KOPT-K1 (cell line): Measurements from ENCODE around the gene SLC26A11.

Source experiments
- H3K27ac ChIP-seq: fragments of 200-600 bp; sonication (generic); 2 replicates; pipeline ENCODE4 v1.5.1; 2016; ENCODE audit warnings: antibody characterized with exemption, mild to moderate bottlenecking, low read depth, low read length; ENCODE audit not compliant: poor library complexity, severe bottlenecking
- H3K36me3 ChIP-seq: fragments of 200-600 bp; sonication (generic); 2 replicates; pipeline ENCODE4 v1.5.1; 2017; ENCODE audit warnings: antibody characterized with exemption, mild to moderate bottlenecking, low read length, moderate library complexity; ENCODE audit not compliant: insufficient read depth
- H3K9me3 ChIP-seq: fragments of 200-600 bp; sonication (generic); 2 replicates; pipeline ENCODE4 v1.5.1; 2017; ENCODE audit warnings: antibody characterized with exemption, low read length, mild to moderate bottlenecking; ENCODE audit not compliant: insufficient read depth, poor library complexity, severe bottlenecking

SLC26A11 gene

DNA sequence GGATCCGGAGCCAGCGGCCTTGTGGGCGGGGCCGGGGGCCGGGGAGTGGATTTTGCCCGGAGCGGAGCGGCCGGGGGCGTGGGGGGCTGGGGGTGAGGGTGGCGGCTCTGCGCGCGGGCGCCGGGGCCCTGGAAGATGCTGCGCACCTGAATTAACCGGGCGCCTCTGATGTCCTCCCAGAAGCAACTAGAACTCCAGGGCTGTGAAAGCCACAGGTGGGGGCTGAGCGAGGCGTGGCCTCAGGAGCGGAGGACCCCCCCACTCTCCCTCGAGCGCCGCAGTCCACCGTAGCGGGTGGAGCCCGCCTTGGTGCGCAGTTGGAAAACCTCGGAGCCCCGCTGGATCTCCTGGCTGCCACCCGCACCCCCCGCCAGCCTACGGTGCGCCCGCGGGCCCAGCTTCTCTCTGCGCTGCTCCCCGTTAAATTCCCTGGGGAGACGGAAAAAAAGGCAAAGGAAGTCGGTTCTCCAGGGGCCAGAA lies 549 bp downstream of the SLC26A11 start:
- Histone ChIP-seq H3K36me3 (no peaks in the 10 kb centered on the region), H3K9me3 (no peaks in the 10 kb centered on the region), H3K27ac (no peak overlapping the region)

DNA sequence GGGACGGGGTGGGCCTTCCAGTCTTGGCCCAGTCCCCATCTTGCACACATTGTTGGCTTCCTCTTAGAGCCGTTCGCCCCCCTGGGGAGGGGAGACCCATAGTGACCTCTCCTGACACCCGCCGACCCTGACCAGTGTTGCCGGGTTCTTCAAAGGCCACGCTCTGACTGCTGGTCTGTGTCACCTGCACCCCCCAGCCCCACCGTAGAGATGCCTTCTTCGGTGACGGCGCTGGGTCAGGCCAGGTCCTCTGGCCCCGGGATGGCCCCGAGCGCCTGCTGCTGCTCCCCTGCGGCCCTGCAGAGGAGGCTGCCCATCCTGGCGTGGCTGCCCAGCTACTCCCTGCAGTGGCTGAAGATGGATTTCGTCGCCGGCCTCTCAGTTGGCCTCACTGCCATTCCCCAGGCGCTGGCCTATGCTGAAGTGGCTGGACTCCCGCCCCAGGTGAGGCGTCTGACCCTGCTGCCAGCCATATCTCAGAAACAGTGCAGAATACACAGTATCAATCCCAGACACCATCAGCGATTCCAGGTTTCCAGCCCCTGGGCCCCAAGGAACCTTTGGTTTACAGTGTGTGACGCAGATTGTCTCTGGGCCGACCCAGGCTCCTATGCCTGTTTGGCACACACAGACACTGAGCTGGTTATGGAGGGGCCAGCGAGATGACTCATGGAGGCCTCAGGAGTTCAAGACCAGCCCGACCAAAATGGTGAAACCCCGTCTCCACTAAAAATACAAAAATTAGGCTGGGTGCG lies 1.3 kb downstream of the SLC26A11 start:
- H3K9me3 ChIP-seq, result no peaks in the 10 kb centered on the region
- H3K27ac ChIP-seq, result no peak overlapping the region
- H3K36me3 ChIP-seq, result no peaks in the 10 kb centered on the region

DNA sequence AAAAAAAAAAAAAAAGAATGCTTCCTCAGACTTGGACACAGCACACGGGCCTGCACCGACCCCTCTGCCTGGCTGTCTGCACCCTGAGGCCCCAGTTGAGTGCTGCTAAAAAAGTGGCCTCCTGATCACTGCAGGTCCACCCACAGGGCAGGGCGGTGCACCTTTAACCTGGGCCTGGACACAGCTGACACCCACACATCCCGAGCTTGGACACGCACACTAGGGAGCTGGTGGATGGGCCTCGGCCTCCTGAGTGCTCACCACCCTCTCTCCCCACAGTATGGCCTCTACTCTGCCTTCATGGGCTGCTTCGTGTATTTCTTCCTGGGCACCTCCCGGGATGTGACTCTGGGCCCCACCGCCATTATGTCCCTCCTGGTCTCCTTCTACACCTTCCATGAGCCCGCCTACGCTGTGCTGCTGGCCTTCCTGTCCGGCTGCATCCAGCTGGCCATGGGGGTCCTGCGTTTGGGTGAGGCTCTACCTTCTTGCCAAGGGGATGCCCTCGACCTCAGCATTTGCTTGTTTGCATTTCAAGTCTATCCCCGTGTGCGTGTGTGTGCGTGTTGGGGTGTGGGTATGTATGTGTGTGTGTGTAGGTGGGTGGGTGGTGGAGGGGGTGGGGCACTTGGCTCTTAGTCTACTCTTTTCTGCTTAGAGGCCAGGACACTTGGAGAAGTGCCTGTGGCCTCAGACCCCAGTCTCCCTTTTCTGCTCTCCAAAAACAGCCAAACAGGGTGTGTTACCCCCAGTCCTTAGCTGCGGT lies 2.3 kb downstream of the SLC26A11 start:
- Histone ChIP-seq H3K36me3 (no peaks in the 10 kb centered on the region), H3K9me3 (no peaks in the 10 kb centered on the region), H3K27ac (no peak overlapping the region)

DNA sequence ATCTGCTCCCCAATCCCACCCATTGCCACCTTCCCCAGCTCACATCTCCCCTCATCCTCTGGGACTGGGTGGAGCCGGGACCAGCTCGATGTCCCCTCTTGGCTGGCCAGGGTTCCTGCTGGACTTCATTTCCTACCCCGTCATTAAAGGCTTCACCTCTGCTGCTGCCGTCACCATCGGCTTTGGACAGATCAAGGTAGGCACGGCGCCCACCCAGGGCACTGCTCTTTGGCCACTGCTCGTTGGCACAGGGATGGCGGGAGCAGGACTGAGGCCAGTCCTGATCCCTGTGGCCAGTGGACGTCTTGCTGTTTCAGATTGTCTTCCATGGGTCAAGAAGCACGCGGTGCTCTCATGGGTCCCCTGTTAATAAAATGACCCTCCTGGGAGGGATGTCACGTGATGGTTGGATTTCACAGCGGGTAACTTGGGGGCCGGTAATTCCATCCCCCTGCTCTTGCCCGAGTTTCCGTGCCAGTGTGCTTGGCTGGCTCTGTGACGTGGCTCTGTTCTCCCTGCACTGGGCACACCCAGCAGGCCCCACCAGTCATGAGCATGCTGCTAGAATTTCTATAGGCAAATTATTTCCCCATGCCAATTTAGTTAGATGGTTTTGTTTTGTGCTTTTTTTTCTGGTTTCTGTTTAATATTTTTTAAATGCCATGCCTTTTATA lies 3.1 kb downstream of the SLC26A11 start:
- Histone ChIP-seq H3K27ac (no peak overlapping the region), H3K36me3 (no peaks in the 10 kb centered on the region), H3K9me3 (no peaks in the 10 kb centered on the region)

DNA sequence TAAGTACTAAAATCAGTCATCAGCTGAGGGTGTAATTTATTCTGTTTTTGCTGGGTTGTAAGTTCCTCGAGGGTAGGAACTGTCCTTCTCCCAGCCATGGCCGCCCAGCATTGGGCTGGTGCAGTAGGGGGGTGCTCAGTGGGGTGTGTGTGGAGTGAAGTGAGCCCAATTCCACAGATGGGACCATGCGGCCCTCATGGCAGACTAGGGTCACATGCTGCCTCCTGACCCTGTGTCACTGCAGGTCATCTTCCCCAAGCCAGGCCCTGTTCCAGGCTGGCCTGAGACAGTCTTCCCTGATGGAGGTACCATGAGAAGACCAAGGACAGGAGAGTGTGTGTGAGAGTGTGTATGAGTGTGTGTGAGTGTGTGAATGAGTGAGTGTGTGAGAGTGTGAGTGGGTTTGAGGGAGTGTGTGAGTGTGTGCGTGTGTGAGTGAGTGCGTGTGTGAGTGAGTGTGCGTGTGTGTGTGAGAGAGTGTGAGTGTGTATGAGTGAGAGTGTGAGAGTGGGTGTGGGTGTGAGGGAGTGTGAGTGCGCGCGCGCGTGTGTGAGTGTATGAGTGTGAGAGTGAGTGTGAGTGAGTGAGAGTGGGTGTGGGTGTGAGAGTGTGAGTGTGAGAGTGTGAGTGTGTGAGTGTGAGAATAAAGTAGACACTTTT lies 3.7 kb downstream of the SLC26A11 start:
- H3K27ac ChIP-seq, result no peak overlapping the region

DNA sequence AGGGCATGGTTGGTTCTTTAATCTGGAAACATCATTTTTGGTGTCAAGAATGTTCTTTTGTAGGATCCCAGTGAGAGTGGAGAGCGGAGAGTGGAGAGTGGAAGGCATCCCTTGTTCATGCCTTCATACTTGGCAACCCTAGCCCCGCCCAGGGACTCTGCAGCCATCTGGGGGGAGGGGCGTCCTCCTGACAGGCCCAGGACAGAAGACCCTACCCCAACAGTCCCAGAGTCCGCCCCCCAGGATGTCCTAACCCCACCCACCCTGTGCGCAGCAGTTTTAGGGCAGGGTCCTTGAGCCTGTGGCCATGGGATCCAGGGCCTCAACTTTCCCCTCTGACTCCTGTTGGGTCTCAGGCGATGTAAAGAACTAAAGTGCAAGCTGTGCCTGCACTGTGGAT lies 4.5 kb downstream of the SLC26A11 start:
- no peaks in the 10 kb centered on the region for H3K36me3 ChIP-seq
- no peaks in the 10 kb centered on the region for H3K9me3 ChIP-seq
- H3K27ac ChIP-seq, result no peak overlapping the region

More for the DNA sequence above, 3.7 kb downstream of the SLC26A11 start:
- H3K9me3 ChIP-seq, result no peaks in the 10 kb centered on the region
- H3K36me3 ChIP-seq, result no peaks in the 10 kb centered on the region

DNA sequence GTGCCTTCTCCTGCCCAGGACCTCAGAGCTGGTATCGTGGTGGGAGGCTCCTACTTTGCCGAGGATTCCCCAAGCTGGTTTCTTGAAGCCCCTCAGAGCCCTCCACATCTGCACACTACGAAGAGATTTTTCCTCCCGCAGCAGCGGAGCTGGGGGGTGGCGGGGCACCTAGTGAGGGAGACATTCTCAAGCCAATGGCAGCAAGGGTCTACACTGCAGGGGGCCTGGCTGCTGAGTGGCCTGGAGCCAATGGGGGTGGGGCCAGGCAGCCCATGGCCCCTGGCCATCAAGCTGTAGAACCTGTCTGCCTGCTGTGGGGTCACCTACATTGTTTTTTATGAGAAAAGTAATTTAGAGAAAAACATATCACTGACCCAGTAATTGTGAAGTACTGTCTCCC lies 5.0 kb downstream of the SLC26A11 start:
- H3K27ac ChIP-seq, result no peak overlapping the region
- H3K36me3 ChIP-seq, result no peaks in the 10 kb centered on the region
- no peaks in the 10 kb centered on the region for H3K9me3 ChIP-seq

DNA sequence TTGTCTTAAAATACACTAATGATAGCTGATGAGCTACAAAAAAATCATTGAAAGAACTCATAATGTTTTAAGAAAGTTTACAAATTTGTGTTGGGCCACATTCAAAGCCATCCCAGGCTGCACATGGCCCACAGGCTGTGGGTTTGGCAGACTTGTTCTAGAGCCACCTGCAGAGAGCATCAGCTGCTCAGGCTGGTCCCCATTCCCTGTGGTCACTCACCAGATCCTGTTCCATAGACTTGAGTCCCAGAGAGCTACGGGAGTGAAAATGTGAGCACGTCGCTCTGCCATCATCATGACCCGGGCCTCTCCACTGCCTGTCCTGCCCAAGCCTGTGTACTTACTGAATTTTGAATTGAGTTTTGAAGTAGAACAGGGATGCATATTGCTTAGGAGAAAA lies 6.9 kb downstream of the SLC26A11 start:
- H3K36me3 ChIP-seq, result no peaks in the 10 kb centered on the region
- no peak overlapping the region for H3K27ac ChIP-seq
- H3K9me3 ChIP-seq, result peaks cover 2% of the 10 kb centered on the region

DNA sequence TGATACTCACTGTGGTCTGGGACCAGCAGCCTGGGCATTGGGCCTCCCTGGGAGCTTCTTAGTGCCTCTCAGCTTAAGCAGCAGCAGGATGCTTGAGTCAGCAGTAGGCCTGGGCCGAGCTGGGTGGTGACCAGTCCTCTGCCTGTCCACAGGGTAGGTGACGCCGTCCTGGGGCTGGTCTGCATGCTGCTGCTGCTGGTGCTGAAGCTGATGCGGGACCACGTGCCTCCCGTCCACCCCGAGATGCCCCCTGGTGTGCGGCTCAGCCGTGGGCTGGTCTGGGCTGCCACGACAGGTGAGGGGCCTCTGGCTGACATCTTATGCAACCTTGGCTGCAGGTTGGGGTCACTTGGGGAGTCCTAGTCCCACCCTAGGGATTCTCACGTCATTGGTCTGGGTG lies 7.4 kb downstream of the SLC26A11 start:
- Histone ChIP-seq H3K36me3 (no peaks in the 10 kb centered on the region), H3K27ac (no peak overlapping the region), H3K9me3 (peaks cover 7% of the 10 kb centered on the region)

DNA sequence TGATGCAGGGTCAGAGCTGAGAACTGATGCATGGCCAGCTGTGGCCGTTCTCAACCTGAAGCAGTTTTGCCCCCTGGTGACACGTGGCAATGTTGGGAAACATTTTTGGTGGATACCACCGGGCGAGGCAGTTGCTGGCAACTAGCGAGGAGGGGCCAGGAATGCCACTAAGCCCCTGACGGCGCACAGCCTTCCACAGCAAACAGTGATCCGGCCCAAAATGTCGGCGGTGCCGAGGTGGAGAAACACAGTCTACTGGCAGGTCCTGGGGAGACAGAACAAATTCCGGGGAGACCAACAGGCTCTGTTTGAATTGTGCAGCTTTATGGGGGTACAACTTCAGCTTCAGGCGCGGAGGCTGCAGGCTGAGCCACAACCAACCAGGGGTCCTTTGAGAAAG lies 8.2 kb downstream of the SLC26A11 start:
- no peak overlapping the region for H3K27ac ChIP-seq
- H3K36me3 ChIP-seq, result no peaks in the 10 kb centered on the region

DNA sequence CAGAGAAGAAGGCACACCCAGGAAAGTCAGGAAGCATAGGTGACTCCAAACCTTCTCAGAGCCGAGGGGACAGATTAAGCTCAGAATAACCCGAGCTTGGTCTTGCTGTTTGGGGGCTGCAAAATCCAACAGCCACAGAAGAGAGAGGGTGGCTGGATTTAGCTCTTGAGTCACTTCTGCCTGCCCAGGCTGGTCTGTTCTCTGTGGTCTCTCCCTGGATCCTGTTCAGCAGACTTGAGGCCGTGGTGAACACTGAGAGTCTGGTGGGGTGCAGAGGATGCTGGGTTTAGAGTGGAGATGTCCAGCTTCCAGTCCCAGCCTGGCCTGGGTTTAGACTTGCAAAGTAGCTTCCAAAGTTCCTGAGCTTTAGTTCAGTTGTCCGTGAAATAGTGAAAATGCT lies 8.8 kb downstream of the SLC26A11 start:
- H3K9me3 ChIP-seq, result peaks cover 21% of the 10 kb centered on the region
- H3K27ac ChIP-seq, result no peak overlapping the region
- H3K36me3 ChIP-seq, result no peaks in the 10 kb centered on the region

More for the DNA sequence above, 8.2 kb downstream of the SLC26A11 start:
- H3K9me3 ChIP-seq, result peaks cover 15% of the 10 kb centered on the region

DNA sequence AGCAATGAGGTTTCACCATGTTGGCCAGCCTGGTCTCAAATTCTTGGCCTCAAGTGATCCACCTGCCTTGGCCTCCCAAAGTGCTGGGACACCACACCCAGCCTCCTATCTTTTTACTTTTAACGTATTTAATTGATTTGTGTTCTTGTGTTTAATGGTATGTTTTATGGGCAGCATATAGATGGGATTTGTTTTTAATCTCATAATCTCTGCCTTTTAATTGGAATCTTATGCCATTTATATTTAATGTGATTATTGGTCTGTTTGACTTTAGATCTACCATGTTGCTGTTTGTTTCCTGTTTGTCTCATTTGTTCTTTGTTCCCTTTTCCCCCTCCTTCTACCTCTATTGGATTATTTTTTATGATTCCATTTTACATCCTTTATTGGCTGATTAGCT lies 12.2 kb downstream of the SLC26A11 start:
- Histone ChIP-seq H3K9me3 (peaks cover 27% of the 10 kb centered on the region), H3K36me3 (no peaks in the 10 kb centered on the region), H3K27ac (no peak overlapping the region)

DNA sequence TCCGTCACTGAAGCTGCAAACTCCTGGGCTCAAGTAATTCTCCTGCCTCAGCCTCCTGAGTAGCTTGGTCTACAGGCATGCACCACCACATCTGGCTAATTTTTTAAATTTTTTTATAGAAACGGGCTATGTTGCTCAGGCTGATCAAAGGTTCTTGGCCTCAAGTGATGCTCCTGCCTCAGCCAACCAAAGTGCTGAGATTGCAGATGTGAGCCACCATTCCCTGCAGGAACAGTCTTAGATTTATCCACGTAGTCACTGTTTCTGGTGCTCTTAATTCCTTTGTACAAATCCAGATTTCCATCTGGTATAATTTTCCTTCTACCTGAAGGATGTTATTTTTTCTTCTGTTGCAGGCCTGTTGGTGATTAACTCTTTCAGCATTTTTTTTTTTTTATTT lies 13.0 kb downstream of the SLC26A11 start:
- Histone ChIP-seq H3K9me3 (peaks cover 27% of the 10 kb centered on the region), H3K27ac (no peak overlapping the region), H3K36me3 (no peaks in the 10 kb centered on the region)

DNA sequence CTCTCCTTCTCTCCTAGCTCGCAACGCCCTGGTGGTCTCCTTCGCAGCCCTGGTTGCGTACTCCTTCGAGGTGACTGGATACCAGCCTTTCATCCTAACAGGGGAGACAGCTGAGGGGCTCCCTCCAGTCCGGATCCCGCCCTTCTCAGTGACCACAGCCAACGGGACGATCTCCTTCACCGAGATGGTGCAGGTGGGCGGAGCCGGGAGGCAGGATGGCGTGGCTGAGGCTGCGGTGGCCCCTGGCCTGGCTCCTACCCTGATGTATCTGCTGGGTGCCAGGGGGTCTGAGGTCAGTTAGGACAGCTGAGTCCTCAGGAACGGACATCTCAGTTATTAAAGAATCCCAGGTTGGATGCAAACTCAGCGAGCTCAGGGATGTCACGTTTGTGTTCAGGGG lies 16.7 kb downstream of the SLC26A11 start:
- no peaks in the 10 kb centered on the region for H3K36me3 ChIP-seq
- peaks cover 27% of the 10 kb centered on the region for H3K9me3 ChIP-seq
- no peak overlapping the region for H3K27ac ChIP-seq

DNA sequence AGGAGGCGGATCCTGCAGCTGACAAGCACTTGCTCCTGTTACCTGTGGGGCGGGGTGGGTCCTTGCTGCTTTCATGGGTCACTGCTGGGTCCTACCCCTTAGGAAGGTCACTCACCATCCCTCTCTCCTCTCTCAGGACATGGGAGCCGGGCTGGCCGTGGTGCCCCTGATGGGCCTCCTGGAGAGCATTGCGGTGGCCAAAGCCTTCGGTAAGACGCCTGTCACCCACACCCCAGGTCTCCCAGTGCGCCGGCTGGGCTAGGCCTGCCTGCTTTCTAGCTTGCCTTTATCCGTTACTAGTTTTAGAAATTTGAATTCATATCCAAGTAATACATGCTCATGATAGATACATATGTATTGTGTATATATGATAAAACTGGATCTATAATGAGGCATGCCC lies 17.2 kb downstream of the SLC26A11 start:
- Histone ChIP-seq H3K27ac (no peak overlapping the region), H3K9me3 (peaks cover 23% of the 10 kb centered on the region), H3K36me3 (no peaks in the 10 kb centered on the region)
